Hematopoietic multipotent progenitor cell (in vitro differentiated cells): ENCODE results near the gene ORM1. TPM values are rescaled to one million over a fixed set of nuclear protein-coding genes. Genes with fewer than 3 reads are reported as not detected.
"Not testable (repeated sequence)": the region's sequence is repeated elsewhere in the genome, so short reads cannot be mapped to it uniquely, and the experiment has no call there.

Source experiments
- DNase-seq, 3 donors: peaks; one replicate each; pipeline ENCODE4 v3.0.0-alpha.2; 2011 to 2015; ENCODE audit warnings: low read depth in 2 of 3, low spot score in 2 of 3
- total RNA-seq: library from RNA; depleted of rRNA; stranded (reverse); fragments of >200 nt; gene quantifications from one replicate; pipeline ENCODE4 v1.2.3, GENCODE V29; 2012

ORM1 gene
- 0.27 TPM for total RNA-seq

DNA sequence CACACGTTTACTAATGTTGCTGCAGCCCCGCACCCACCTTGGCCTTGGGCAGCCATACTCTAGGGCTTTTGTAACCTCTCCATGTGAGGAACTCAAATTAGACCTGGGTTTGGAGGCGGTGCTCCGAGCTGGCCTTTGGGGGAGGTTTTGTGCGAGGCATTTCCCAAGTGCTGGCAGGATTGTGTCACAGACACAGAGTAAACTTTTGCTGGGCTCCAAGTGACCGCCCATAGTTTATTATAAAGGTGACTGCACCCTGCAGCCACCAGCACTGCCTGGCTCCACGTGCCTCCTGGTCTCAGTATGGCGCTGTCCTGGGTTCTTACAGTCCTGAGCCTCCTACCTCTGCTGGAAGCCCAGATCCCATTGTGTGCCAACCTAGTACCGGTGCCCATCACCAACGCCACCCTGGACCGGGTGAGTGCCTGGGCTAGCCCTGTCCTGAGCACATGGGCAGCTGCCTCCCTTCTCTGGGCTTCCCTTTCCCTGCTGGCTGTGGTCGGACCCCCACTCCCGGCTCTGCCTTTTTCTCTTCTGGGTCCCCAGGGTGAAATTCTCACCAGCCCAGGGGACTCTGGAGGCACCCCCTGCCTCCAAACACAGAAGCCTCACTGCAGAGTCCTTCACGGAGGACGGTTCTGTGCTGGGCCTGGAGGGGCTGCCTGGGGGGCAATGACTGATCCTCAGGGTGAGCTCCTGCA is at the start of gene ORM1:
TSS of gene ORM1 (plus strand) at position 268 of the 701 bp plus-strand sequence. CDS start at position 304, 36 bp downstream.
- not testable (repeated sequence) for DNase-seq

DNA sequence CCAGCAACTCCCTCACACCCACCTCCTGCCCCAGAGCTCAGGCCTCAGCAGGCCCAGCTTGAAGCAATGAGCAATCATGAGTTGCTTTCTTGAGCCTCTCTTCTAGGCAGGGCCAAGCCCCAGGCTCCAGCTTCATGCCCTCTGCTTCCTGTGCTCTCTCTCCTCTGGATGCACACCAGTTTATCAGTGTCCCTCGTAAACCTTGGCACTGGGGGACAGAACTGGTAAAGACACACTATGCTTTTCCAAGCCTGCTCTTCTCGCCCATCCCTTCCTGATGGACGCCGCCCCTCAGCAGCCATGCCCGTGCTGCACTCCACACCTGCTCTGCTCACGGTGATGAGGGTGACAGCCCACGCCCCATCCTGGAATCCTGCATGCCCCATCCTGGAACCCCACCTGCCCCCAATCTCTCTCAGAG is 49.4 kb upstream of the ORM1 start:
- no peak for DNase-seq

DNA sequence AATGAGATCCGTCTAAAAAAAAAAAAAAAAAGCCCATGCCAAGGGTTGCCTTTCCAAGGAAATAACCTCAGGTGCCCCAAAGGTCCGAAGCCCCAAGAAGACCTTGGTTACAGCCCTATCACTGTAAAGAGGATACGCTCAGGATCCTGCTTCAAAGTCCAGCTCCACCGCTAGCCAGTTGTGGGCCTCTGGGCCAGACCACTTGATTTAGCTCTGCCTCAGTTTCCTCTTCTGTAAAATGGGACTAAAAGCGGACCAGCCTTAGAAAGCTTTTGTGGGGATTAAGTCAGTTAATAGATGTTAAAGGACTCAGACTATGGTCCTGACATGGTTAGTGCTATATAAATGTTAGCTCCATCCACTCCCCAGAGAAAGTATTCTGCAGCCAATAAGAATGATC is 48.7 kb upstream of the ORM1 start:
- no peak for DNase-seq

DNA sequence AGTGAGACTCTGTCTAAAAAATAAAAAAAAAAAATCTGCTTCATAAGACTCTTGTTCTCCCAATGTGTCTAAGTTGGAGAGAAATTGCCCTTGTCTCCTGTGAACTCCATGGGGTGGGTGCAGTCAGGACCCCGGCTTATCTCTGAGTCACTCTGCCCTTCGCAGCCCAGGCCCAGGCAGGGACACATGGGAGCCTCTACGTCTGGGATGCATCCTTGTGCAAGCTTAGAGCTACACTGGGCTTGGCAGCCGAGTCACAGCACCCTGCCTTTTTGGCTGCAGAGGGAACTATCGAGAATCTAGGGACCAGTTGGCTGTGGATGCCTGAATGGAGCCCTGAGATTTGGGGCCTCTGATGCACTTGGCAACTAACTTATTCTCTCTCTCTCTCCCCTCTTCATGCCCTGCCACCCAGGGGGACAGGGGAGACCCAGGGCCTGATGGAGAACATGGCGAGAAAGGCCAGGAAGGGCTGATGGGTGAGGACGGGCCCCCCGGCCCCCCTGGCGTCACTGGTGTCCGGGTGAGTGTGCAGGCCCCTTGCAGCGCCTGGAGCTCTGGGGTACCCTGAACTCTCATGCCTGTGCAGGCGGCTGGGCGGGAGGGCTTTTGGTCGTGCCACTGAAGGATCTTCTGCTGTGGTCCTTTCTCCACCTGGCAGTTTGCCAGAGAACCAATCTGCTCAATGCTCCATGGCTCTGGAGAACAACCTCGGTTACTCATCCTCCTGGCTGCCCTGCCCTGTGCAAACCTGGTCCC is 47.5 kb upstream of the ORM1 start:
- DNase-seq, result no peak

DNA sequence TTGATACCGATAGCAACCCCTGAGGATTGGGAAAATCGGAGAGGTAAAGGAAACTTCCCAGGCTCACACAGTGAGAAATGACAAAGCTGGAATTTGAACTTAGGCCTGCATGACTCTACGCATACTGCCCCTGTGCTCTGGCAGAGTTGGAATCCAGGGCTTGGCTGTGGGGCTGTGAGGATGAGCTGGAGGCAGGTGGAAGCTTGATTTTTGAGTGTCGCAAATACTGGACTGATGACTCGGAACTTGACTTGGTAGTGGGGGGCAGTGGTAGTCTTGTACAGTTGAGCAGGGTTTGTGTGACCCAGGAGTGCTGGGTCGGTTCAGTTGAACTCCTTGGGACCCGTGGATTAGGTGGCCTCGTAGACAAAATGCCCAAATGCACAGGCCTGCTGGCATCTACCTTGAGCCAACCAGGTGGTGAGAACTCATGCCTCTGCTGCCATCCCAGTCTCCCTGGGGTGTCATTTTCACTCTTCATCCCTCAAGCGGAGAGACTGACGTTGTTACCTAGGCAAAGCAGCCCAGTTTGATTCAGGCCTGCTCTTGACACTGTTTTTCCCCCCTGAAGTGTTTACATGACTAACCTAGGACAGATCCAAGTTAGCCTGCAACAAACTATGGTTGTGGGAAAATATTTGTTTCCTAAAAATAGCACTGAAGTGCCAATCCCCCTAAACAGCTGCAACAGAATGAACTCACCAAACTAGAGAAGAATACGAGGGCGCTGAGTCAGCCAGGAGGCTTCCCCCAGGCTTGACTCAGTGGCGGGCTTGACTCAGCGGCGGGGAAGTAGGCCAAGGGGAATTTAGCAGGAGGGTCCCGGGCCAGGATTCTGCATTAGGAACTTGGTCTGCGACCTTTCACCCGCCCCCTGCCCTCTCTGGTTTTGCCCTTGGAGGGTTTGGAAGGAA is 45.7 kb upstream of the ORM1 start:
- DNase-seq, result no peak

DNA sequence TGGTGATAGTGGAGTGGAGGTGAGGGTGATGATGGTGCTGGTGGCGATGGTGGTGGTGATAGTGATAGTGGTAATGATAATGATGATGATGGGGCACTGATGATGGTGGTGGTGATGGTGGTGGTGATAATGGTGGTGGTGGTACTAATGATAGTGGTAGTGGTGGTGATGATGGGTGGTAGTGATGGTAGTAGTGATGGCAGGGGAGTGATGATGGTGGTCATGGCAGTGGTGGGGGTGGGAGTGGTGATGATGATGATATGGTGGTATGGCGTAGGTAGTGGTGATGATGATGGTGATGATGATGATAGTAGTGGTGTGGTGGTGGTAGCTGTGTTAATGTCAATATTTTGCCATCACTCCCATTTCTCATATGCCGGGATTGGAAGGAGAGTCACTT is 44.5 kb upstream of the ORM1 start:
- DNase-seq, result no peak

DNA sequence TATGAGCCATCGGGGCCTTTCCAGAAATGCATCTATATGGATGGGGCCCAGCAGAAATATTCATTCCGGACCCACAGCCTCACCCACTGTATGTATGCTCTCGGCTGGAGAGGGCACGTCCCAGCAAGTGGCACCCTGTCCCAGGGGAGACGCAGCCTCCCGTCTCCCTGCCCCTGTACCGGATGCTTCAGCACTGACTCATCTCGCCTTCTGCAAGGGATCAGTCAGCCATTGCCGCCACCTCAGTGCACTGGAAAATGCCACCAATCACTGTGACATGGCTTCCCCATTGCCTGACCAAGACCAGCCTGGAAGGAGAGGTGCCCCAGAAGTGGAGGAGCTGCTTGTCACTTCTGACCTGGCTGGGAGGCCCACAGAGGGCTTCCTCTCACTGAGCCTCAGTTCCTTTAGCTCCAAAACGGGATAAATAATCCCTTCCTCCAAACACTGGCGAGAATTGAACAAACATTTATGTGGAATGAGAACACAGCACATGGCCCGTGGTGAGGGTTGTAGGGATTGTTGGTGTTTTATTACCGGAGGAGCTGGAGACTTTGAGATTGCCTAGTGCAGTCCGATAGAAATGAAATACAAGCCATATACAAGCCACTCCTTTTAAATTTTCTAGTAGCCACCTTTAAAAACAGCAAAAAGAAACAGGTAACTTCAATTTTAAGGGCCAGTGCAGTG is 43.9 kb upstream of the ORM1 start:
- DNase-seq, result no peak

DNA sequence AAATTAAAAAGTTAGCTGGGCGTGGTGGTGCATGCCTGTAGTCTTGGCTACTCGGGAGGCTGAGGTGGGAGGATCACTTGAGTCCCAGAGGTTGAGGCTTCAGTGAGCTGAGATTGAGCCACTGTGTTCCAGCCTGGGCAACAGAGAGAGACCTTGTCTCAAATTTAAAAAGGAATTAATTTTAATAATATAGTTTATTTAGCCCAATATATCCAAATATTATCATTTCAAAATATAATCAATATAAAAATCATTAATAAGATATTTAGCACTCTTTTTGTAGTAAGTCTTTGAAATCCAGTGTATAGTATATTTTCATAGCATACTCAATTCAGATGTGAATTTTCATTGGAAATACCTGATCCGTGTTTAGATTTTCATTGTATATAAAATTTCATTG is 43.2 kb upstream of the ORM1 start:
- no peak for DNase-seq

DNA sequence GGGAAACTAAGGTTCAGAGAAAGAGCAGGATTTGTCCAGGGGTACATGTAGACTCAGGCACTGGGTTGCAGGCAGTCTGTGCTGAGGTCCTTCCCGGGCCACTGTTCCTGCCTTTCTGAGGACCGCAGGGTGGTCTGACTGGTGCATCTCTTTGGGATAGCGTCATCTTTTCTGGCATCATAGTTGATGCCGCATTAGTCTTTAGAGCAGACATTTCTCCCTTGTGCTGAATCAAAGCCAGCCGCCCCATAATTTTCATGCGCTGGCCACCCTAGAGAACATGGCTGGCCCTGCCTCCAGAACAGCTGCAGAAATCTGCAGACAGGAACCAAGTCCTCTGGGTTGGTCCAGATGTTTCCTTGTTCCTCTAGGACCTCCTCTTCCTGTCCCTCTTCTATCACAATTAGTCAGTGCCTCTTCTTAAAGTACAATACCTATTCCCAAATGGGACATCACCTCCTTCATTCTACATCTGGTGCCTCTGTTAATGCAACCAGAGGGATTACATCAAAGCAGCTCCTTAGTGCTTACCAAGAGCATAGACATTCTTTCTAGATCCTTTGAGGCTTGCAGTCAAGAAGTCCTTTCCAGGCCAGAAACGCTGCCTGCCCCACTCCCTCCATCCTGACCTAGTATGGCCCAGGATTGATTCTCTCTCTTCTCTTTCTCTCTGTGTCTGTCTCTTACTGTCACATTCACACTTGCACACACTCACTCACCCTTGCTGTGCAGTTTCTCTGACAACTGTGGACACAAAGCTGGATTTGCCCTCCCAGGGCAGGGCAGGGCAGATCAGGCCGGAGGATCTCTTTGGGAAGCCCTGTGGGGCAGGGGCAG is 42.0 kb upstream of the ORM1 start:
- DNase-seq, result no peak

DNA sequence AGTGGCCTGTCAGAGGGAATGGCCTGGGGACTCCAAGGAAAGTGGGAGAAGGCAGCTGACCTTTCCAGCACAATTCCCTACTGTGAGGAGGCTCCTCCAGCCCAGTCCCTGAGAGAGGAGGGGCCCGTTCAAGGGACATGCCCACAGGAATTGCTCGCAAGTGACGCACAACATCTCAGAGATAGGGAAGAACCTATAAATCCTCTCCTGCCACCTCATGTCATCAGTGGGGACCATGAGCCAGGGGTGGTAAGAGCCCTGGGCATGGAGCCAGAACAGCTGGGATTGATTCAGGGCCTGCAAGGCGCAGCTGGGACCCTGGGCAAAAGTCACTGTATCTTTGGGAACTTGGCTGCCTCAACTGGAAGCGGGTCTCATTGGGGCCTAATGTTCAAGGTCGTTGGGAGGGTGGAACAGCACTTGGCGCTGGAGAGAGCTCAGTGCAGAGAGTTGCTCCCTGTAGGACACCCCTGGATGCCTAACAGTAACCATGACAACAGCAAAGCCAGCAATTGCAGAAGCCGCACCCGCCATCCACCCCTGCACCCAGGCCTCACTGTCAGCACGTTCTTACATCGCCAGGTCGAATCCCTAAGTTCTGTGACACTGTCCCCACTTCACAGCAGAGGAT is 41.3 kb upstream of the ORM1 start:
- DNase-seq, result no peak

DNA sequence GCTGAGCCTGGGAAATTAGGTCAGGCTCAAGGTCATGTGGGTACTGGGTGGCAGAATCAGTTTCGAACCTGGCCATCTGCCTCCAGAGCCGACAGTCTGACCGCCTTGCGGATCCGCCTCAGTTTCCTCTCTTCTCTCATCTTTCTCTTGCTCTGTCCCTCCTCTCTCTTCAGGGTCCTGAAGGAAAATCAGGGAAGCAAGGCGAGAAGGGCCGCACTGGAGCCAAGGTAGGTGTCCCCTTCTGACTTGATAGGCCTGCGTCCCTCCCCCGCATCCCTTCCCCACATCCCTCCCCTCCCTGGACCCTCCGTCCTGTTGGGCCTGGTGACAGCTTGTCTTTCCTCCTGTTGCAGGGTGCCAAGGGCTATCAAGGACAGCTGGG is 40.8 kb upstream of the ORM1 start:
- DNase-seq, result no peak

DNA sequence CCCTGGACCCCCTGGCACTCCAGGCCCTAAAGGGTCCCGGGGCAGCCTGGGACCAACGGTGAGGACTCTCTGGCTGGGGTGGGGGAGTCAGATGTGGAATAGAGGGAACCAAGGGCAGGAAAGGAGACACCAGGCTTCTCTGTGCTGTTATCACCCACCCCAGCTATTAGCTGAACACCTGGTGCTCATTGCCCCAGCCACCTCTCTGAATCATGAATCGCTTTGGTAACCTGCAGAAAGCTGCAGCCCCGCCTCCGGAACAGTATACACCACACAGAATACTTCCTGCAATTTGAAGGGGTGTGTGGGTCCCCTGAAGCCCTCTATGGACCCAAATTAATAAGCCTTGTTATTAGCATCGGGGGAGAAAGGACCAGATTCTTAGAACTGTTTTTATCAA is 40.4 kb upstream of the ORM1 start:
- DNase-seq, result no peak

DNA sequence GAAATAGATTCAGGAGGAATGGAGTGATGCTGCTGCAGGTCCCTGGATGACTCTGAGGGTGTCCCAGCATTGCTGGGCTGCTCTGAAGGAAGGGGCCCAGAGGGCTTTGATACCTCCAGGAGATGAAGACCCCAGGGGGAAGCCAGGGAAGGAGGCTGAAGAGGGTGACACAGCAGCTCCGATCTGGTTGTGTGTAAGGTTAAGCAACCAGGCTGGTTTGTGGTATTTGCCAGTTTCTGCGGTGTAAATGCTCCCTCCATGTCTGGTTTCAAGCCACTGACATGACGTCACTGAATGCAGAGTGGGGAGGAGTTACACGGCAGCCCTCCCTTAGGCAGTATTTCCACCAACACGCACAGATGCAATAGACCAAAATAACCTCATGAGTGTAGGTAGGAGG is 40.0 kb upstream of the ORM1 start:
- DNase-seq, result peak in 2 of 3 donors; percentile 28 to 59

DNA sequence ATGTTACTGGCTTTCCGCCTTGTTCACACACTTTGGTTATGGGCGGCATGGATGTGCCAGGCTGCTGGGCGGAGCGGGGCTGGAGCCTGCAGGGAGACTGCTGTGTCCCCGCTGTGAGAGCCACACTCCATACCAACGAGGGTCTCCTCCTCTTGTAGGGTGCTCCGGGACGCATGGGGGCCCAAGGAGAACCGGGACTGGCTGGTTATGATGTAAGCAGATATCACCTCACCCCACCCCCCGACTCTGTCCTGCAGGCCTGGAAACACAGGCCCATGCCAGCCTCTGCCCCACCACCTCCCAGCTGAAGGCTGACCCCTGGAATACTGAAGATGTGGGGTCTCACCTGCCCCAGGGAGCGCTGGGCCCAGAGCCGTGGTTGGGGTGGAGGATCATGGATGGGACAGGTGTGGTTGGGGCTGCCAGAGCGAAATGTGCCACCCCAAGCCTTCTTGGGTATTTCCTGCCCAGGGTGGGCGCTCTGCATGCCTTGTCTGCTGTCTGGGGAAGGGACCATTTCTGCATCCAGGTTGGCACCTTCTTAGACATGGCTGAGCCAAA is 39.3 kb upstream of the ORM1 start:
- DNase-seq, result no peak

DNA sequence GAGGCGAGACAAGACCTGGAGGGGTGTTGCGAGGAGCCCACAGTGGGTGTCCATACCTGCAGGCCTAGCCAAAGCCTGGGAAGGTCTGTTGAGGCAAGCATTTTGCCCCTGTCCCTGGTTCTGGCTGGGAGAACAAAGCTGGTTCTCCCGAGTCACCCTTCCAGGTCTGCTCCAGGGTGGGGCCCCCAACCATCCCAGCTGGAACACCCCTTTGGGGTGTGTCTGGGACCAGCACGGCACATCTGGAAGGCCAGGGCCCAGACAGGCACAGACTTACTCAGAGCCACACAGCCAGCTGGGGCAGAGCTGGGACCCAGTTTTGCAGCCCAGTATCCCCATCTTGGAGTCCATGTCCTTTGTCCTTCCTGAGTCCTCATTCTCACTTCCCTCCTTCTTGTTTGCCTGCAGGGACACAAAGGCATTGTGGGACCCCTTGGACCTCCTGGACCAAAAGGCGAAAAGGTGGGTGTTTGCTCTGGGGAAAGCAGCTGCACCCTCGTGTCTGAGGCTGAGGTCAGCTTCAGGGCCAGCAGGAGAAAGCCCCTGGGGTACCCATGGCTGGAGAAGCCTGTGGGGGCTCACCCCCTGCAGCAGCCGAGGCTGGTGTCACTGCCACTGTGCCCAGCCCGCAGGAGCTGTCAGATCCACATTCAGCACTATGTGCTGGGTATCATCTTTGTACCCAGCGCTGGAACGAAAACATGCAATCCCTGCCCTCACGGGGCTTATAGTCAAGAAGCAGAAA is 38.4 kb upstream of the ORM1 start:
- no peak for DNase-seq

DNA sequence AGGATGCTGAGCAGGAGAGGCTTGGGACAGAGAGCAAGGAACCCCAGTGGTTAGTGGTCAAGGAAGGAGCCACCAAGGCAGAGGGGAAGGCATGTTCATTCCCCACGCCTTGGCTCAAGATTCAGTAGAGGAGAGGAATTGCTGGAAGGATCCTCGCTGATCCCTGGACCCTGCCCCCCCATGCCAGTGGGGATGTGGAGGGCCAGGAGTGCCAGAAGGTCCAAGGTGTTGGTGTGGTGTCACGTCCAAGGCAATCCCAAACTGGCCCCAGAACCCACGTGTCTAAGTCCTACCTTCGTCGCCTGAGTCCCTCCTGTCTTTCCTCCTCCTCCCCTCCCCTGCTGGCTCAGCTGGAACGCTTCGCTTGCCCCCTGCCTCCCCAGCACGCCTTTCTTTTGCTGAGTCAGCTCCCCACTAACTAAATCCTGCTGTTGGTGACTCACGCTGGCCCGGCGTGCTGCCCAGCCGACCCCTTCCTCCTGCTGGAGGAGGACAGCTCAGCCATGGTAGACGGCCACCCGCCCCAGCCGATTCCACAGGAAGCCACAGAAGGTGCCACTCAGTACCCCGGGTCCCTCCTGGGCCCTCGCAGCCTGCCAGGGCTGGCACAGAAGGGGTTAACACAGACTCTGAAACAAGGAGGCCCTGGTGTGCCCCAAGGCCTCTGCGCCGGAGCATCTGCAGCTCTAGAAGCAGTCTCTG is 37.6 kb upstream of the ORM1 start:
- DNase-seq, result peak in 2 of 3 donors; percentile 42 to 53

DNA sequence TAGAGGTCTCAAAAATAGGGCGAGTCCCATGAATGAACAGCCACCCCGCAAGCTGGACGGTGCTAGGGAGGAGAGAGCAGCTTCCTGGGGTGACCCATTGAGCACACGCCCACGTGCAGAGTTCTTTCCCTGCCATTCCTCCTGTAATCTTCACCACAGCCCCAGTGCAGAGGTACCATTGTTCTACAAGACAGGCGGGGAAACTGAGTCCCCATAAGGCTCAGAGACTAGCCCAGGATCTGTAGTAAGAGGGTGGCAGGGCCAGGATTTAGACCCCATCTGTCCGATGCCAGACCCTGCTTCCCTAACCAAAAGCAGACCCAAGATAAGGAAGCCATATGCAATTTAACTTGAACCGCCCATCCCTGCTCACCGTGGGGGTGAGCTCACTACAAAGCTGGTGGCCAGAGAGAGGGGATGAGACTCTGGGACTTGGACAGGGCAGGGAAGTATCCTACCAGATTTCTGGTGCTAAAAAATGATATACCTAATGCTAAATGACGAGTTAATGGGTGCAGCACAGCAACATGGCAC is 36.7 kb upstream of the ORM1 start:
- DNase-seq, result no peak
